ENCODE results near the gene ABAT. TPM values are rescaled to one million over a fixed set of nuclear protein-coding genes. Genes with fewer than 3 reads are reported as not detected.

Gene ABAT
- total RNA-seq, 1 experiment from 2014 or later: 7.3 TPM

DNA sequence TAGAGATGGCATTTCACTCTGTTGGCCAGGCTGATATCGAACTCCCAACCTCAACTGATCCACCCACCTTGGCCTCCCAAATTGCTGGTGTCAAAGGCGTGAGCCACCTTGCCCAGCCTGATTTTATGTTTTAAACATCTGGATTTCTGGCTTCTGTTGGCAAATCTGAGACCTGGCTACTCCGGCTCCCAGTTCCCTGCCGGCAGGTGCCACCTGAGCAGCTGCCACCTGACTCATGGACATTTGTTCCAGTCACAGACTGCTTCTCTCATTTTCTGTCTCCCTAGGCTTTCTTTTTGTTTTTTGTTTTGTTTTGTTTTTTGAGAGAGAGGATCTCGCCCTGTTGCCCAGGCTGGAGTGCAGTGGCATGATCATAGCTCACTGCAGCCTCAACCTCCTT lies 132.8 kb downstream of the ABAT start:
- Histone ChIP-seq H2BK5ac (ENCODE audit: insufficient read length, low read length) (no peak overlapping the region), H4K20me1 (ENCODE audit: control insufficient read depth, insufficient read depth, insufficient read length) (no peaks in the 10 kb centered on the region), H3K4me1 (ENCODE audit: insufficient read depth, low read length) (no peaks in the 10 kb centered on the region), H3K79me2 (ENCODE audit: insufficient read depth, low read length) (no peaks in the 10 kb centered on the region), H3K56ac (ENCODE audit: insufficient read length, low read depth, low read length) (no peak overlapping the region), H3K27me3 (ENCODE audit: insufficient read depth, low read length) (no peaks in the 10 kb centered on the region), H3K14ac (ENCODE audit: insufficient read depth, low read length) (no peak overlapping the region), H2BK15ac (ENCODE audit: low read depth, low read length) (no peak overlapping the region), H3K4ac (ENCODE audit: low read depth, low read length) (no peak overlapping the region), H3T11ph (ENCODE audit: low read length) (no peak overlapping the region), H2BK20ac (ENCODE audit: low read depth, low read length, poor library complexity, severe bottlenecking) (no peak overlapping the region), H3K18ac (ENCODE audit: insufficient read length, low read depth, low read length) (no peak overlapping the region), H3K4me2 (ENCODE audit: insufficient read depth, insufficient read length, low read length) (no peak overlapping the region), H4K91ac (ENCODE audit: insufficient read length, low read depth, low read length) (no peak overlapping the region), H2BK12ac (ENCODE audit: insufficient read length, low read depth, low read length) (no peak overlapping the region), H2AFZ (ENCODE audit: low read length) (no peak overlapping the region), H2AK5ac (ENCODE audit: insufficient read length, low read length) (no peak overlapping the region), H4K8ac (replicated peaks; ENCODE audit: insufficient read length, low read depth, low read length) (no peak overlapping the region), H3K9ac (ENCODE audit: extremely low read depth, insufficient read length, low read length) (no peak overlapping the region), H3K79me1 (ENCODE audit: insufficient read depth, low read depth, low read length, poor library complexity, severe bottlenecking) (no peaks in the 10 kb centered on the region), H4K5ac (ENCODE audit: insufficient read length, low read depth, low read length) (no peak overlapping the region), H2BK120ac (ENCODE audit: low read depth, low read length, poor library complexity, severe bottlenecking) (no peak overlapping the region), H3K9me3 (ENCODE audit: control insufficient read depth, low read depth, low read length) (no peaks in the 10 kb centered on the region), H3K23ac (ENCODE audit: insufficient read length, low read depth, low read length) (no peak overlapping the region), H3K27ac (ENCODE audit: insufficient read length, low read depth, low read length) (no peak overlapping the region), H3K23me2 (ENCODE audit: insufficient read length, low read depth, low read length, poor library complexity, severe bottlenecking) (no peaks in the 10 kb centered on the region)
- TF ChIP-seq, protein P1, sequence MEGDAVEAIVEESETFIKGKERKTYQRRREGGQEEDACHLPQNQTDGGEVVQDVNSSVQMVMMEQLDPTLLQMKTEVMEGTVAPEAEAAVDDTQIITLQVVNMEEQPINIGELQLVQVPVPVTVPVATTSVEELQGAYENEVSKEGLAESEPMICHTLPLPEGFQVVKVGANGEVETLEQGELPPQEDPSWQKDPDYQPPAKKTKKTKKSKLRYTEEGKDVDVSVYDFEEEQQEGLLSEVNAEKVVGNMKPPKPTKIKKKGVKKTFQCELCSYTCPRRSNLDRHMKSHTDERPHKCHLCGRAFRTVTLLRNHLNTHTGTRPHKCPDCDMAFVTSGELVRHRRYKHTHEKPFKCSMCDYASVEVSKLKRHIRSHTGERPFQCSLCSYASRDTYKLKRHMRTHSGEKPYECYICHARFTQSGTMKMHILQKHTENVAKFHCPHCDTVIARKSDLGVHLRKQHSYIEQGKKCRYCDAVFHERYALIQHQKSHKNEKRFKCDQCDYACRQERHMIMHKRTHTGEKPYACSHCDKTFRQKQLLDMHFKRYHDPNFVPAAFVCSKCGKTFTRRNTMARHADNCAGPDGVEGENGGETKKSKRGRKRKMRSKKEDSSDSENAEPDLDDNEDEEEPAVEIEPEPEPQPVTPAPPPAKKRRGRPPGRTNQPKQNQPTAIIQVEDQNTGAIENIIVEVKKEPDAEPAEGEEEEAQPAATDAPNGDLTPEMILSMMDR (conservative IDR thresholded peaks at IDR 0.05): no peak
- Mint-ChIP-seq H3K9me3 (no peaks in the 10 kb centered on the region), H3K36me3 (ENCODE audit: insufficient read depth in 1 of 3, low read depth in 3 of 3) (peaks cover 54 to 95% (median 83%) of the 10 kb centered on the region in 3 experiments; a peak in 6 of 7 replicates), H3K27ac (no peak overlapping the region), H3K27me3 (ENCODE audit: low read depth) (no peaks in the 10 kb centered on the region), H3K4me3 (no peak overlapping the region), H3K4me1 (no peaks in the 10 kb centered on the region)
- WGBS (ENCODE audit: extremely low coverage, insufficient read length, low lambda C conversion rate): no CpG with 5 or more reads among the region's 5 CpGs
- DNase-seq: no peak
